Pancreas (tissue), 10 donors: ENCODE results near the gene NEDD9. TPM values are rescaled to one million over a fixed set of nuclear protein-coding genes. Genes with fewer than 3 reads are reported as not detected.
A peak's percentile ranks its signal among the peaks of the same experiment; 100 is the strongest.

Experiments used
- ATAC-seq, 4 donors: fragments of 200-7000 bp; cut with Tn5 transposase; one replicate each; pipeline versions ENCODE4 v1.8.0 to v1.9.1; 2020; ENCODE audit warnings: mild to moderate bottlenecking in 4 of 4, moderate library complexity in 4 of 4
- DNase-seq, 6 donors: peaks; one replicate each; pipeline ENCODE4 v3.0.0-alpha.2; 2020
- FAIRE-seq: peaks from 2 replicates; lab custom pipeline; 2012; peaks lifted over from hg19 to GRCh38; lab: Jason Lieb, UNC
- H3K27ac ChIP-seq, 4 donors: fragments of 200-600 bp; sonication (generic); 1 replicate in 3 of 4; 2 replicates in 1 of 4; pipeline versions ENCODE4 v1.5.0 to v1.8.0; 2020
- H3K27me3 ChIP-seq, 4 donors: fragments of 200-600 bp; one replicate each; pipeline ENCODE4 v1.8.0; 2021
- H3K36me3 ChIP-seq, 3 donors: fragments of 200-600 bp; sonication (generic) in 1 of 3; one replicate each; pipeline versions ENCODE4 v1.5.0 to v1.8.0; 2020 to 2021
- H3K4me1 ChIP-seq, 3 donors: fragments of 200-600 bp; one replicate each; pipeline ENCODE4 v1.8.0; 2021
- H3K4me3 ChIP-seq, 4 donors: fragments of 200-600 bp; sonication (generic) in 2 of 4; one replicate each; pipeline versions ENCODE4 v1.5.0 to v1.8.0; 2020 to 2021
- H3K9me3 ChIP-seq, 4 donors: fragments of 200-600 bp; one replicate each; pipeline ENCODE4 v1.8.0; 2021
- CTCF ChIP-seq, 4 donors: fragments of 200-600 bp; sonication (generic) in 3 of 4; IDR thresholded peaks; one replicate each; pipeline versions ENCODE4 v1.5.0 to v1.8.0; 2021; ENCODE audit warnings: antibody characterized with exemption in 4 of 4
- WGBS, 2 donors: extraction: QIAGEN DNeasy Blood & Tissue Kit; methylation state at CpG; one replicate each; pipeline ENCODE4 v1.1.7; 2013; 5-methylcytosine and 5-hydroxymethylcytosine counted together
- intact Hi-C, 3 donors: fragments of 100-400 bp; cut with DNase I; formaldehyde crosslinking; loops; one replicate each; pipeline versions ENCODE4 v1.11.1 to v1.14.2; 2022
- polyA plus RNA-seq, 2 donors: library from polyadenylated mRNA; stranded (reverse); fragments of 200-250 nt; gene quantifications; one replicate each; pipeline ENCODE4 v1.2.3, GENCODE V29; 2013
- total RNA-seq, 6 donors: library from RNA; stranded (reverse); fragmentation: NEBNext Ultra II Directional in 4 of 6; extraction: Animal tissue kit (Norgen Biotek cat#: 25700) in 4 of 6; gene quantifications; one replicate each; pipeline versions ENCODE4 v1.2.1 to v1.2.4, GENCODE V29; 2021 to 2023
- donor health status: healthy with polysubstance abuse.
- donor health status: DM: no; HTN: no; CAD: no; lungs with moderate emphysema.
- donor health status: DM: no; HTN: no; CAD: no.
- donor health status: control.
- donor health status: control.
- donor health status: Bipolar disorder and iron deficiency.
- donor health status: DM: yes; HTN: yes; CAD: no.
- donor health status: DM: no; HTN: no; CAD: no.
- donor health status: DM: no; HTN: no; CAD: no.
- donor health status: DM: yes; HTN: yes; CAD: no.

NEDD9 gene
- total and polyA plus RNA-seq, 8 donors = 4.8 to 13.2 (median 8.3) TPM

GRCh38 chr6:11227698-11228097 is 4.8 kb downstream of the NEDD9 start:
- no peak for DNase-seq
- Histone ChIP-seq H3K4me3 (no peak overlapping the region), H3K27me3 (no peaks in the 10 kb centered on the region), H3K27ac (no peak overlapping the region), H3K4me1 (peaks cover 0 to 22% (median 0%) of the 10 kb centered on the region in 3 donors), H3K9me3 (no peaks in the 10 kb centered on the region), H3K36me3 (no peaks in the 10 kb centered on the region)
- FAIRE-seq = no peak
- intact Hi-C loops = no loop called here
- ATAC-seq = no peak
- TF ChIP-seq CTCF (IDR thresholded peaks at IDR 0.05) = no peak
- 76 to 78% methylated on average over 5 of the region's 5 CpGs for WGBS, 2 donors

- no peak for DNase-seq
- no peak for TF ChIP-seq CTCF (IDR thresholded peaks at IDR 0.05)
- ATAC-seq = peak in 2 of 4 donors; percentile 44 to 66
- H3K9me3 ChIP-seq = no peaks in the 10 kb centered on the region
- H3K36me3 ChIP-seq = no peaks in the 10 kb centered on the region
- FAIRE-seq = no peak
- intact Hi-C loops = no loop called here
- H3K27me3 ChIP-seq = no peaks in the 10 kb centered on the region
- 68 to 73% methylated on average over 3 of the region's 3 CpGs for WGBS, 2 donors
- no peak overlapping the region for H3K4me3 ChIP-seq
- peaks cover 6 to 29% (median 7%) of the 10 kb centered on the region in 3 donors for H3K4me1 ChIP-seq
- H3K27ac ChIP-seq = no peak overlapping the region
Measured at GRCh38 chr6:11226005-11226404, 6.5 kb downstream of the NEDD9 start.

GRCh38 chr6:11224966-11225463 is 7.5 kb downstream of the NEDD9 start:
- Histone ChIP-seq H3K9me3 (no peaks in the 10 kb centered on the region), H3K4me3 (no peak overlapping the region), H3K36me3 (no peaks in the 10 kb centered on the region), H3K27ac (peak overlapping the region in 1 of 4 donors; percentile 28), H3K4me1 (peaks cover 6 to 29% (median 7%) of the 10 kb centered on the region in 3 donors), H3K27me3 (no peaks in the 10 kb centered on the region)
- TF ChIP-seq CTCF (IDR thresholded peaks at IDR 0.05) = no peak
- FAIRE-seq (no peak), DNase-seq (no peak), ATAC-seq (no peak)
- intact Hi-C loops = no loop called here
- WGBS, 2 donors = 76% methylated on average over 4 of the region's 4 CpGs

- H3K27ac ChIP-seq = peak overlapping the region in 1 of 4 donors; percentile 28
- FAIRE-seq = no peak
- TF ChIP-seq CTCF (IDR thresholded peaks at IDR 0.05) = no peak
- no peaks in the 10 kb centered on the region for H3K36me3 ChIP-seq
- no peaks in the 10 kb centered on the region for H3K27me3 ChIP-seq
- 83 to 84% methylated on average over 9 of the region's 9 CpGs for WGBS, 2 donors
- intact Hi-C loops = no loop called here
- H3K4me3 ChIP-seq = no peak overlapping the region
- DNase-seq = no peak
- H3K4me1 ChIP-seq = peaks cover 6 to 33% (median 7%) of the 10 kb centered on the region in 3 donors
- peak in 1 of 4 donors; percentile 13 for ATAC-seq
- H3K9me3 ChIP-seq = no peaks in the 10 kb centered on the region
Measured at GRCh38 chr6:11224252-11224965, 8.1 kb downstream of the NEDD9 start.

- intact Hi-C loops = no loop called here
- Histone ChIP-seq H3K27me3 (no peaks in the 10 kb centered on the region), H3K9me3 (no peaks in the 10 kb centered on the region), H3K36me3 (no peaks in the 10 kb centered on the region), H3K27ac (no peak overlapping the region), H3K4me1 (peaks cover 10 to 43% (median 15%) of the 10 kb centered on the region in 3 donors), H3K4me3 (no peak overlapping the region)
- TF ChIP-seq CTCF (IDR thresholded peaks at IDR 0.05) = no peak
- FAIRE-seq (no peak), ATAC-seq (no peak), DNase-seq (no peak)
- 92 to 94% methylated on average over 5 of the region's 5 CpGs for WGBS, 2 donors
Measured at GRCh38 chr6:11223286-11223864, 9.1 kb downstream of the NEDD9 start.
